Naive thymus-derived CD4-positive, alpha-beta T cell (primary cell): ENCODE results near the gene THAP4. TPM values are rescaled to one million over a fixed set of nuclear protein-coding genes. Genes with fewer than 3 reads are reported as not detected.
"Not testable (repeated sequence)": the region's sequence is repeated elsewhere in the genome, so short reads cannot be mapped to it uniquely, and the experiment has no call there.

Experiments used
- ATAC-seq: fragments of 150-1000 bp; cut with Tn5 transposase; 2 replicates; pipeline ENCODE4 v1.10.0; 2021; ENCODE audit warnings: mild to moderate bottlenecking, moderate library complexity
- CTCF ChIA-PET: fragments of 350-600 bp; sonication (Branson Sonifier 250); formaldehyde crosslinking; loops from one replicate; lab custom pipeline; 2021; ENCODE audit warnings: antibody characterized with exemption; lab: Charles Lee
- POLR2A ChIA-PET: fragments of 350-600 bp; sonication (Branson Sonifier 250); formaldehyde crosslinking; loops from one replicate; lab custom pipeline; 2021; ENCODE audit warnings: antibody characterized with exemption, inconsistent platforms; lab: Charles Lee
- DNase-seq, 9 donors: peaks; one replicate each; pipeline versions ENCODE4 v3.0.0 to v3.0.0-alpha.2; 2020 to 2022; ENCODE audit warnings: mixed read lengths in 1 of 9
- H3K27ac ChIP-seq: one replicate; pipeline ENCODE4 v1.7.0; 2013; ENCODE audit warnings: mild to moderate bottlenecking, low read depth, low read length, moderate library complexity
- H3K27me3 ChIP-seq, 2 donors: one replicate each; pipeline ENCODE4 v1.7.0; 2013; ENCODE audit warnings: low read length in 2 of 2, mild to moderate bottlenecking in 2 of 2, moderate library complexity in 2 of 2; ENCODE audit not compliant: control insufficient read depth in 2 of 2, insufficient read depth in 2 of 2
- H3K36me3 ChIP-seq, 3 experiments: 1 replicate in 2 of 3; 2 replicates in 1 of 3; pipeline ENCODE4 v1.7.0; 2013; ENCODE audit warnings: low read length in 3 of 3, mild to moderate bottlenecking in 3 of 3, moderate library complexity in 1 of 3; ENCODE audit not compliant: insufficient read depth in 3 of 3, control insufficient read depth in 2 of 3
- H3K4me1 ChIP-seq, 2 donors: one replicate each; pipeline ENCODE4 v1.7.0; 2013; ENCODE audit warnings: low read length in 2 of 2, mild to moderate bottlenecking in 2 of 2, moderate library complexity in 1 of 2; ENCODE audit not compliant: control insufficient read depth in 2 of 2, insufficient read depth in 2 of 2
- H3K4me3 ChIP-seq: 2 replicates; pipeline ENCODE4 v1.7.0; 2013; ENCODE audit warnings: mild to moderate bottlenecking, low read length
- H3K9me3 ChIP-seq, 3 experiments: 1 replicate in 2 of 3; 2 replicates in 1 of 3; pipeline ENCODE4 v1.7.0; 2013; ENCODE audit warnings: low read length in 3 of 3; ENCODE audit not compliant: control insufficient read depth in 2 of 3
- H3K27ac Mint-ChIP-seq, 9 donors: one replicate each; pipeline ENCODE4 v1.8.0; 2020 to 2022; ENCODE audit warnings: mixed read lengths in 9 of 9, mild to moderate bottlenecking in 8 of 9, moderate library complexity in 5 of 9, inconsistent platforms in 2 of 9
- H3K27me3 Mint-ChIP-seq, 5 donors: one replicate each; pipeline ENCODE4 v1.8.0; 2021 to 2022; ENCODE audit warnings: mixed read lengths in 5 of 5, mild to moderate bottlenecking in 1 of 5
- H3K36me3 Mint-ChIP-seq, 5 donors: one replicate each; pipeline ENCODE4 v1.8.0; 2020 to 2022; ENCODE audit warnings: mixed read lengths in 5 of 5, mild to moderate bottlenecking in 3 of 5, inconsistent platforms in 1 of 5
- H3K4me1 Mint-ChIP-seq, 7 donors: one replicate each; pipeline ENCODE4 v1.8.0; 2020 to 2022; ENCODE audit warnings: mixed read lengths in 7 of 7, mild to moderate bottlenecking in 3 of 7, inconsistent platforms in 1 of 7
- H3K4me3 Mint-ChIP-seq, 10 donors: one replicate each; pipeline ENCODE4 v1.8.0; 2020 to 2022; ENCODE audit warnings: mild to moderate bottlenecking in 10 of 10, mixed read lengths in 10 of 10, moderate library complexity in 6 of 10, inconsistent platforms in 2 of 10
- H3K9me3 Mint-ChIP-seq, 11 donors: one replicate each; pipeline ENCODE4 v1.8.0; 2020 to 2022; ENCODE audit warnings: mixed read lengths in 11 of 11, mild to moderate bottlenecking in 4 of 11, inconsistent platforms in 1 of 11, moderate library complexity in 1 of 11
- intact Hi-C, 2 donors: fragments of 100-400 bp; cut with micrococcal nuclease; formaldehyde crosslinking; loops; one replicate each; pipeline ENCODE4 v1.15.1; 2023
- polyA plus RNA-seq, 2 donors: library from polyadenylated mRNA; unstranded; fragments of 300-500 nt; fragmentation: Illumina TruSeq; gene quantifications; one replicate each; pipeline ENCODE4 v1.2.3, GENCODE V29; 2021
- total RNA-seq, 6 experiments: library from RNA in 5 of 6; stranded (reverse) in 5 of 6; gene quantifications; 1 replicate in 5 of 6; 2 replicates in 1 of 6; pipeline ENCODE4 v1.2.3 and lab custom pipeline; 2021 to 2026

Gene THAP4
- total and polyA plus RNA-seq, 7 experiments from 2014 or later: 26.4 to 56.2 (median 30.8) TPM

- Mint-ChIP-seq H3K4me1 (peaks cover 0 to 6% (median 3%) of the 10 kb centered on the region in 7 donors), H3K27ac (no peak overlapping the region), H3K36me3 (peaks cover 0 to 46% (median 4%) of the 10 kb centered on the region in 5 donors), H3K27me3 (no peaks in the 10 kb centered on the region), H3K9me3 (peaks cover 0 to 2% (median 0%) of the 10 kb centered on the region in 11 donors), H3K4me3 (no peak overlapping the region)
- no peaks in the 10 kb centered on the region for H3K27me3 ChIP-seq
- no peaks in the 10 kb centered on the region for H3K4me1 ChIP-seq
- peaks cover 0 to 54% (median 5%) of the 10 kb centered on the region in 3 experiments for H3K36me3 ChIP-seq
- CTCF ChIA-PET: no interaction called here
- POLR2A ChIA-PET: no interaction called here
- H3K27ac ChIP-seq: no peak overlapping the region
- no peaks in the 10 kb centered on the region for H3K9me3 ChIP-seq
- intact Hi-C loops: no loop called here
- no peak for DNase-seq
- no peak for ATAC-seq
- H3K4me3 ChIP-seq: no peak overlapping the region
These were observed 29.9 kb upstream of the THAP4 start for GRCh38 chr2:241666627-241667400.

- peaks cover 0 to 6% (median 3%) of the 10 kb centered on the region in 7 donors for H3K4me1 Mint-ChIP-seq
- Histone ChIP-seq H3K9me3 (no peaks in the 10 kb centered on the region), H3K4me1 (no peaks in the 10 kb centered on the region), H3K4me3 (no peak overlapping the region), H3K27me3 (no peaks in the 10 kb centered on the region), H3K36me3 (peaks cover 0 to 54% (median 5%) of the 10 kb centered on the region in 3 experiments), H3K27ac (no peak overlapping the region)
- DNase-seq: no peak
- CTCF ChIA-PET: no interaction called here
- peaks cover 0 to 2% (median 0%) of the 10 kb centered on the region in 11 donors for H3K9me3 Mint-ChIP-seq
- H3K27ac Mint-ChIP-seq: peak overlapping the region in 1 of 9 donors; percentile 4
- no peak overlapping the region for H3K4me3 Mint-ChIP-seq
- intact Hi-C loops: no loop called here
- no peak for ATAC-seq
- peaks cover 0 to 53% (median 7%) of the 10 kb centered on the region in 5 donors for H3K36me3 Mint-ChIP-seq
- POLR2A ChIA-PET: no interaction called here
- no peaks in the 10 kb centered on the region for H3K27me3 Mint-ChIP-seq
These were observed 28.9 kb upstream of the THAP4 start for GRCh38 chr2:241665731-241666440.

- intact Hi-C loops, DNase-seq, H3K9me3 Mint-ChIP-seq, H3K27ac ChIP-seq, H3K27ac Mint-ChIP-seq, ATAC-seq, H3K27me3 ChIP-seq, H3K4me3 ChIP-seq, H3K27me3 Mint-ChIP-seq, H3K4me1 Mint-ChIP-seq, H3K9me3 ChIP-seq, H3K4me3 Mint-ChIP-seq, H3K4me1 ChIP-seq: not testable (repeated sequence)
- peaks cover 5 to 45% (median 14%) of the 10 kb centered on the region in 5 donors for H3K36me3 Mint-ChIP-seq
- ChIA-PET POLR2A (interaction anchor here (0.6 kb wide), 1 partner anchor 27 kb away, joined by 3 read pairs; no protein-coding TSS in a partner anchor), CTCF (interaction anchor here (0.6 kb wide), 1 partner anchor 216 kb away, joined by 4 read pairs; no protein-coding TSS in a partner anchor)
- peaks cover 0 to 52% (median under 1%) of the 10 kb centered on the region in 3 experiments for H3K36me3 ChIP-seq
These were observed 25.8 kb upstream of the THAP4 start for GRCh38 chr2:241662731-241663130.

GRCh38 chr2:241660593-241661213 is 23.7 kb upstream of the THAP4 start:
- H3K4me1 ChIP-seq: no peaks in the 10 kb centered on the region
- peaks cover 0 to 56% (median 0%) of the 10 kb centered on the region in 3 experiments for H3K36me3 ChIP-seq
- ChIA-PET POLR2A (no interaction called here), CTCF (no interaction called here)
- Mint-ChIP-seq H3K36me3 (peaks cover 9 to 42% (median 17%) of the 10 kb centered on the region in 5 donors), H3K4me3 (no peak overlapping the region), H3K9me3 (peaks cover 0 to 2% (median 0%) of the 10 kb centered on the region in 11 donors), H3K27me3 (no peaks in the 10 kb centered on the region), H3K27ac (no peak overlapping the region), H3K4me1 (peaks cover 0 to 6% (median 3%) of the 10 kb centered on the region in 7 donors)
- DNase-seq (no peak), ATAC-seq (no peak)
- H3K9me3 ChIP-seq: no peaks in the 10 kb centered on the region
- no peaks in the 10 kb centered on the region for H3K27me3 ChIP-seq
- H3K27ac ChIP-seq: no peak overlapping the region
- intact Hi-C loops: no loop called here
- H3K4me3 ChIP-seq: no peak overlapping the region

- CTCF ChIA-PET: interaction anchor here (0.6 to 1.2 kb wide), 5 partner anchors 17 to 818 kb away, joined by 3 to 4 read pairs (median 4); no protein-coding TSS in a partner anchor
- peaks cover 9 to 52% (median 18%) of the 10 kb centered on the region in 5 donors for H3K36me3 Mint-ChIP-seq
These were observed 22.3 kb upstream of the THAP4 start for GRCh38 chr2:241659150-241659739.

GRCh38 chr2:241658296-241658695 is 21.3 kb upstream of the THAP4 start:
- POLR2A ChIA-PET: no interaction called here
- H3K4me3 ChIP-seq: no peak overlapping the region
- H3K9me3 ChIP-seq: no peaks in the 10 kb centered on the region
- Mint-ChIP-seq H3K4me3 (no peak overlapping the region), H3K4me1 (peaks cover 0 to 2% (median 0%) of the 10 kb centered on the region in 7 donors), H3K27ac (peak overlapping the region in 1 of 9 donors; percentile 26), H3K27me3 (no peaks in the 10 kb centered on the region), H3K9me3 (peaks cover 0 to 2% (median 0%) of the 10 kb centered on the region in 11 donors), H3K36me3 (peaks cover 9 to 53% (median 18%) of the 10 kb centered on the region in 5 donors)
- H3K4me1 ChIP-seq: no peaks in the 10 kb centered on the region
- H3K27ac ChIP-seq: no peak overlapping the region
- H3K27me3 ChIP-seq: no peaks in the 10 kb centered on the region
- ATAC-seq (no peak), DNase-seq (no peak)
- peaks cover 0 to 74% (median 7%) of the 10 kb centered on the region in 3 experiments for H3K36me3 ChIP-seq
- CTCF ChIA-PET: interaction anchor here (0.7 to 1.2 kb wide), 4 partner anchors 16 to 82 kb away, joined by 3 to 4 read pairs (median 4); no protein-coding TSS in a partner anchor
- intact Hi-C loops: no loop called here

More at GRCh38 chr2:241659150-241659739, 22.3 kb upstream of the THAP4 start:
- peaks cover 0 to 2% (median 0%) of the 10 kb centered on the region in 11 donors for H3K9me3 Mint-ChIP-seq
- H3K4me3 Mint-ChIP-seq: no peak overlapping the region
- H3K4me1 Mint-ChIP-seq: peaks cover 0 to 2% (median 0%) of the 10 kb centered on the region in 7 donors
- Histone ChIP-seq H3K27me3 (no peaks in the 10 kb centered on the region), H3K9me3 (no peaks in the 10 kb centered on the region), H3K4me1 (no peaks in the 10 kb centered on the region), H3K36me3 (peaks cover 0 to 70% (median 5%) of the 10 kb centered on the region in 3 experiments), H3K27ac (no peak overlapping the region), H3K4me3 (no peak overlapping the region)
- POLR2A ChIA-PET: interaction anchor here (0.6 kb wide), 2 partner anchors 26 to 39 kb away, joined by 3 read pairs; no protein-coding TSS in a partner anchor
- DNase-seq (peak in 6 of 9 donors; percentile 15 to 53 (median 41)), ATAC-seq (peak; percentile 41)
- intact Hi-C loops: loop anchor here in 1 of 2 donors (1.0 kb wide), 1 partner anchor 808 kb away; no protein-coding TSS in a partner anchor
- H3K27me3 Mint-ChIP-seq: no peaks in the 10 kb centered on the region
- H3K27ac Mint-ChIP-seq: peak overlapping the region in 1 of 9 donors; percentile 83
